Activated naive CD4-positive, alpha-beta T cell treated with anti-CD3 and anti-CD28 coated beads, Interleukin-2, amount 50 U/mL, for 24 hours (primary cell): ENCODE results near the gene RASGEF1B.
A peak's percentile ranks its signal among the peaks of the same experiment; 100 is the strongest.

Experiments
- H3K27ac Mint-ChIP-seq: one replicate; pipeline ENCODE4 v1.8.0; 2021; ENCODE audit warnings: mild to moderate bottlenecking, mixed read lengths
- H3K27me3 Mint-ChIP-seq: one replicate; pipeline ENCODE4 v1.8.0; 2021; ENCODE audit warnings: mixed read lengths
- H3K36me3 Mint-ChIP-seq: one replicate; pipeline ENCODE4 v1.8.0; 2021; ENCODE audit warnings: mixed read lengths
- H3K4me1 Mint-ChIP-seq: one replicate; pipeline ENCODE4 v1.8.0; 2021; ENCODE audit warnings: mixed read lengths
- H3K4me3 Mint-ChIP-seq: one replicate; pipeline ENCODE4 v1.8.0; 2021; ENCODE audit warnings: mild to moderate bottlenecking, mixed read lengths
- H3K9me3 Mint-ChIP-seq: one replicate; pipeline ENCODE4 v1.8.0; 2021; ENCODE audit warnings: mixed read lengths

Gene RASGEF1B

DNA sequence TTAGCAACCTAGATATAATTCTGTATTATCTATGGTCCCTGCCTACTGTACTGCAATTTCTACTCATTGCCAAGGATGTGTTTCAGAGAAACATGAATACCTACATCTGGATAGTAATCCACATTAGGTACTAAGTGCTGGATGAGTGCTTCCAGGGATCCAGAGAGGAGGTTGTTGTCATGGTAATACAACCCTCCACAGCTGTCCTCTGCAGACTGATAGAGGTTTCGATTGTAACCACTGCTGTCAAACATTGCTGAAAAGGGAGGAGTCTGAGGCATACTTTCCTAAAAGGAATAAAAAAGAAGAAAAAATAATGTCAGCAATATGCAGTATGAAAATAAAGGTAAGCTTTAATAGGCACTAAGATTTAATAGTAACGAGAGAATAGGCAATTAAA, 12.5 kb downstream of the RASGEF1B start:
- Mint-ChIP-seq H3K4me1 (peaks cover 52% of the 10 kb centered on the region), H3K36me3 (peaks cover 20% of the 10 kb centered on the region), H3K9me3 (no peaks in the 10 kb centered on the region)

DNA sequence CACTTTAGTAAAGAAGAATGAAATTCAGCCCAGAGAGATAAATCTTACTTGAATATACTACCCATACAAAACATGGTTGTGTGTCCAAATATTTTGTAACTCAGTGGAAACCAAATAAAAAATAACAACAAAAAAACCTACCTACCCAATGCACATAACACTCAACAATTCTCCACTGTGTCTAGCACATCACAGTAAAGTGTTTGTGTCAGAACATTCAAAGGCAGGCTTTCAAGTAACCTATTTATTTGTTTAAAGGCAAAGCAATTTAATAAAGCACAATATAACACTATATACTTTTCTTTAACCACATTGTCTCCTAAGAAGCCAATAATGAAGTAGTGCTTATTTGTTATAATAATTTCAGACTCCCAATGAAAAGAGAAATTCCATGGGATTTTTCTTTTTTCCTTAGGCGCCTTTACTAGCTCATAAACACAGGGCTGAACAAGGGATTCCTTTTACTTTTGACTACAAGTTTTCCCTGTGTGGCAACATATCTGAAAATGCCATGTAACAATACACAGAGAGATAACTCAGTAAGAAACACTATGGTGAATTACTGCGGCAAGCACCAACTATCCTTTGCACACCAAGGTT, 13.7 kb downstream of the RASGEF1B start:
- Mint-ChIP-seq H3K4me1 (peaks cover 51% of the 10 kb centered on the region), H3K9me3 (no peaks in the 10 kb centered on the region), H3K27me3 (no peaks in the 10 kb centered on the region), H3K27ac (no peak overlapping the region), H3K36me3 (peaks cover 25% of the 10 kb centered on the region), H3K4me3 (no peak overlapping the region)

More for the DNA sequence above, 12.5 kb downstream of the RASGEF1B start:
- no peaks in the 10 kb centered on the region for H3K27me3 Mint-ChIP-seq
- H3K4me3 Mint-ChIP-seq = no peak overlapping the region
- no peak overlapping the region for H3K27ac Mint-ChIP-seq

DNA sequence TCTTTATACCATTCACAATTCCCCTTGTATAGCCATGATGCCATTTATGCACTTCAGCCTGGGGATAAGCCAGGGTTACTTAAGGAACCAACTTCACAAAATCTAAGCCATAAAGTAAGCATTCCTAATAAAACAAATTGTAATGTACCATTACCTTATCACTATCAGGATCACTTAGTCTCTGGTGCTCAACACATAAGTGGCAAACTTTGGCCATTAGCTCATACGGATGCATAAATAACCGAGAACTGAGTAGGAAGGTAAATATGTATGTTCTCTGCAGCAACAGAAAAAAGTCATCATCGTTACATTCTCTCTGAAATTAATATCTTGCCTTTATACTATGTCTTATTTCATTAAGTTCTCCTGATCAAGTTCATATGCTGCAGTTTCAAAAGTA, 14.4 kb downstream of the RASGEF1B start:
- peaks cover 49% of the 10 kb centered on the region for H3K4me1 Mint-ChIP-seq
- no peak overlapping the region for H3K27ac Mint-ChIP-seq

DNA sequence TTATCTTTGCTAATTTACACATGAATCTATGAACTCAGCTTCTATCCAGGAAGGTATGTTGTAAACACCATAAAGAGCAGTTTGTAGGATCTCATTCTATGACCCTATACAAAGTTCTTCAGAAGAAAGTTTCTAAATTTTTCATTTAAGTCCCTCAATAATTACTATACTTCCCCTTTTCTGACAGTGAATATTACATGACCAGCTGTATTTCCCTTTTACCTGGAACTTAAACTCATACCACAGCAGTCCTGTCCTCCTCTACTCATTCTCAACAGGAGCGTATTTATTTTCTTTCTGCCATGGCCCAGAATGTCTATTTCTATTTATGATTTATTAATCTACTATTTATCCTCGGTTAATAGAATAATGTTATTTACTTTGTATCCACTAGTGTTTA, 15.8 kb downstream of the RASGEF1B start:
- no peaks in the 10 kb centered on the region for H3K9me3 Mint-ChIP-seq
- peak overlapping the region; percentile 36 for H3K27ac Mint-ChIP-seq
- H3K4me3 Mint-ChIP-seq = no peak overlapping the region
- H3K36me3 Mint-ChIP-seq = peaks cover 30% of the 10 kb centered on the region
- peaks cover 38% of the 10 kb centered on the region for H3K4me1 Mint-ChIP-seq
- H3K27me3 Mint-ChIP-seq = no peaks in the 10 kb centered on the region

More for the DNA sequence above, 14.4 kb downstream of the RASGEF1B start:
- H3K36me3 Mint-ChIP-seq = peaks cover 30% of the 10 kb centered on the region
- no peak overlapping the region for H3K4me3 Mint-ChIP-seq
- no peaks in the 10 kb centered on the region for H3K27me3 Mint-ChIP-seq
- H3K9me3 Mint-ChIP-seq = no peaks in the 10 kb centered on the region

DNA sequence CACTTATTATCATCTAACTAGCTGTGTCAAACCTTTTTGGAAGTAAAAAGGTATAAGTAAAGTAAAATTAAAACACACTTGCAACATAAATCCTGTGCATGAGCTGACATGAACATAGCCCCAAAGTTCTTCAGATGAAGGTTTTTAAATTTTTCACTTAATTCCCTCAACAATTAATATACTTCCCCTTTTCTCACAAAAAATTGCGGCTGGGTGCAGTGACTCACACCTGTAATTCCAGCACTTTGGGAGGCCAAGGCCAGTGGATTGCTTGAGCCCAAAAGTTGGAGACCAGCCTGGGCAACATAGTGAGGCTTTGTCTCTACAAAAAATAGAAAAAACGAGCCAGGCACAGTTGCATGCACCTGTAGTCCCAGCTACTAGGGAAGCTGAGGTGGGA, 16.8 kb downstream of the RASGEF1B start:
- peaks cover 30% of the 10 kb centered on the region for H3K4me1 Mint-ChIP-seq
- H3K9me3 Mint-ChIP-seq = no peaks in the 10 kb centered on the region
- no peak overlapping the region for H3K27ac Mint-ChIP-seq
- peaks cover 30% of the 10 kb centered on the region for H3K36me3 Mint-ChIP-seq
- no peaks in the 10 kb centered on the region for H3K27me3 Mint-ChIP-seq
- no peak overlapping the region for H3K4me3 Mint-ChIP-seq

DNA sequence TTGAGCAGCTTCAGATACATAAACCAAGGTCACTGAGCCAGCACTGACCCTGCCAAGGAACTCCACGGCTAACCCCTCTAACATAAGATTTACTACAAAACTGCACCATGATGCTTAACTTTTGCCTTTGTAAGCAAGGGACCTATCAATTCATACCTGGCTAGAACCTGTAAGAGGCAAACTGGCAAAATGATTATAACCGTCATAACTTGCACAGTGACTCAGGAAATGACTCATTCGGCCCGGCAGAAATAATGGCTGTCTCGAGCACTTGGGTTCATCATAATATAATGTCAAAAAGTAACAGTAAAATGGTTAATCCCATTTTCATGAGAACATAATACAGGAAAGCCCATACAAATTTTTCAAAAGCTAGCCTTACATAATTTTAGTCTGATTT, 17.2 kb downstream of the RASGEF1B start:
- no peak overlapping the region for H3K27ac Mint-ChIP-seq
- H3K9me3 Mint-ChIP-seq = no peaks in the 10 kb centered on the region
- H3K36me3 Mint-ChIP-seq = peaks cover 30% of the 10 kb centered on the region
- H3K4me1 Mint-ChIP-seq = peaks cover 28% of the 10 kb centered on the region
- H3K4me3 Mint-ChIP-seq = no peak overlapping the region
- H3K27me3 Mint-ChIP-seq = no peaks in the 10 kb centered on the region

DNA sequence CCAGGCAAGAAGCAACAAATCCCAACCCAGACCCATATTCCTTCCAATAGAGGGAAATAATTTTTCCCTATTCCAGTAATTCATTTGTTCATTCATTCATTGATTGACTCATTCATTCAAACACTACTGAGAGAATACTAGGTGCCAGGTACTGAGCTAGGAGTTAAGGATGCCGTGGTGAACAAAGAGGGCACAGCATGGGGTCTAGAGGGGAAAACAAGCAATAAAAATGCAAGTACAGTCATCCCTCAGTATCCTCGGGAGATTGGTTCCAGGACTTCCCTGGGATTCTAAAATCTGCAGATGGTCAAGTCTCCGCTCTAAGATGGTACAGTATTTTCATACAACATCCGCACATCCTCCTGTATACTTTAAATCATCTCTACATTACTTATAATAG, 18.7 kb downstream of the RASGEF1B start:
- H3K4me1 Mint-ChIP-seq = peaks cover 21% of the 10 kb centered on the region
- H3K27ac Mint-ChIP-seq = peak overlapping the region; percentile 77
- H3K4me3 Mint-ChIP-seq = no peak overlapping the region
- peaks cover 28% of the 10 kb centered on the region for H3K36me3 Mint-ChIP-seq
- H3K27me3 Mint-ChIP-seq = no peaks in the 10 kb centered on the region
- H3K9me3 Mint-ChIP-seq = no peaks in the 10 kb centered on the region

DNA sequence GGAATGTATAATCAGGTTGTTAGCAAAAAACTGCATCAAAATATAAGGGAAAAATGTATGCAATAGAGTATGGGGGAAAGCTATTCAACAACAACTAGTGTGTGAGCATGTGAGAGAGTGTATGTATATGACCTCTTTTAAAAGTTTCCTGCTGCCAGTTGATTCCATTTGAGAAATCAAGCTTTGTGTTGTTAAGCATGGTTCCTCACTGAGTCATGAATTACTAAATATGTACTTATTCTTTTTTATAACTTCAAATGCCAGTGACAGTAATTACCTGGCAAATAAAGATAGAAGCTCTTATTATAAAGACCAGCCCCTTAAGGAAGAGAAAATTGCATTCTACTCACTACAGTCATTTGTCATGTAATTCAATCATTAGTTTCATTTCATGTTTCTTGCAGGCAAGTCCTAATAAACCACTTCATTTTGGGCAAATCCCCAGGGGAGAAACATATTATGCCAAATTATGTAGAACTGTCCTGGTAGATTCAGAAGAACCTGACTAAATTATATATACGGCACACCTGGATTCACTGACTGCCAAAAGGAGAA, 19.2 kb downstream of the RASGEF1B start:
- Mint-ChIP-seq H3K4me1 (peaks cover 21% of the 10 kb centered on the region), H3K27me3 (no peaks in the 10 kb centered on the region), H3K9me3 (no peaks in the 10 kb centered on the region), H3K27ac (peak overlapping the region; percentile 35), H3K4me3 (no peak overlapping the region), H3K36me3 (peaks cover 30% of the 10 kb centered on the region)

DNA sequence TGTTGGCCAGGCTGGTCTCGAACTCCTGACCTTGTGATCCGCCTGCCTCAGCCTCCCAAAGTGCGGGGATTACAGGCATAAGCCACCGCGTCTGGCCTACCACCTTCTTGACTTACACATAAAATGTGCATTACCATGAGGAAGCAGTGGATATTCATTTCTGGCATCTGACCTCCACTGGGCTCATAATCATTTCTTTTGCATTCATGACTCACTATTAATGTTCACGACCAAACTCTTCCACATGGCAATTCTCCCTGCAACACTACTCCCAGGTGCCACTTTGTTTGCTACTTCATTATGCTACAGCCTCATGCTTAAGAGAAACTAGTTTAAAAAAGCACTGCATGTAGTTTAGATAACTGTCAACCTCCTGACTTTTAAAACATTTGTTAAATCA, 22.7 kb downstream of the RASGEF1B start:
- Mint-ChIP-seq H3K9me3 (no peaks in the 10 kb centered on the region), H3K27ac (no peak overlapping the region), H3K27me3 (no peaks in the 10 kb centered on the region), H3K4me3 (no peak overlapping the region), H3K4me1 (peaks cover 13% of the 10 kb centered on the region), H3K36me3 (peaks cover 36% of the 10 kb centered on the region)

DNA sequence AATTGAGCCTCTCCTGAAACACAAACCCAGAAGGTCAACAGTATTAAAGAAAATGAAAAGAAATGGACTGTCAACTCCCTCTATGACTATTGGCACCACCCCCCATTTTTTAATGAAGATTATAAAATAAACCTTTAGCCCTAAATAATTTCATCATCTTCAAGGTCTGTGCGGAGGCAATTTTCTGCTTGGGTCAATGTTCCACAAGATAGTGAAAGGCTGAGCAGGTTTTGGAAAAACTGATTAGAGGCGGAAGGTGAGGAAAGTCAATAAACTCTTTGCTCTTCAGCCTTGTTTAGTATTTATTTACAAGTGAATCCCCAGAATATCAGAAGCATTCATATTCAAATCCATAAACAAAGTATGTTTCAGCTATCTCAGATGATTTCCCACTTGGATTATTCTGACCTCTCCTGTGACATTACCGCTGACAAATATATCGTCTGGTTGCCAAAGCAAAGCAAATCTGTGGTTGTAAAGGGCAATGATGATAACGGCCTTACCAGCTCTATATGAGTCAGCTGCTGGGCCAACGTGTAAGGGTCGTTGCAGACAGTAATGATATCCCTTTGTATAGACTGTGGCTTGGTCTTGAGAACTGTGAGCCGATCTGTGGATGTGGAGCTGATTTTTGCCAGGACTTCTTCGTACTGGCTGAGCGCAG, 24.0 kb downstream of the RASGEF1B start:
- Mint-ChIP-seq H3K4me3 (no peak overlapping the region), H3K36me3 (peaks cover 34% of the 10 kb centered on the region), H3K27ac (no peak overlapping the region), H3K27me3 (no peaks in the 10 kb centered on the region), H3K9me3 (no peaks in the 10 kb centered on the region), H3K4me1 (peaks cover 3% of the 10 kb centered on the region)

DNA sequence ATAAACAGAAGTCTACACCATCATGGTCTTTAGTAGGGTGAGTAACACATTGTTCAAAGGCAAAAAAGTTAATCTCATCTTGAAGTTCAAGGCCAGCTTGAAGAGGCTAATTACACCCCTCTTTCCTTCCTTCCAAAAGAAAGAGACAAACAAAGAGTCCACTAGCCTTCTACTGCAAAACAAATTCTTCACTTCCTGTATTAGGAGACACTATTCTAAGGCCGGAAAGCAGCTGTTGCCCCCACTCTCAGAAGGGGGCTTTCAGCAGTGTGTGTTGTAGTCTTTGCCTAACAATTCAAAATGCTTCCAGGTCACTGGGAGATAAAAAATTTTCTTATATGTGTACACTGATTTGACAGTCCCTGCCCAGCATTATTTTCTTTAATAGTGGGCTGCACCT, 25.1 kb downstream of the RASGEF1B start:
- H3K4me3 Mint-ChIP-seq = no peak overlapping the region
- no peaks in the 10 kb centered on the region for H3K4me1 Mint-ChIP-seq
- no peak overlapping the region for H3K27ac Mint-ChIP-seq
- no peaks in the 10 kb centered on the region for H3K9me3 Mint-ChIP-seq
- H3K27me3 Mint-ChIP-seq = no peaks in the 10 kb centered on the region
- peaks cover 34% of the 10 kb centered on the region for H3K36me3 Mint-ChIP-seq

DNA sequence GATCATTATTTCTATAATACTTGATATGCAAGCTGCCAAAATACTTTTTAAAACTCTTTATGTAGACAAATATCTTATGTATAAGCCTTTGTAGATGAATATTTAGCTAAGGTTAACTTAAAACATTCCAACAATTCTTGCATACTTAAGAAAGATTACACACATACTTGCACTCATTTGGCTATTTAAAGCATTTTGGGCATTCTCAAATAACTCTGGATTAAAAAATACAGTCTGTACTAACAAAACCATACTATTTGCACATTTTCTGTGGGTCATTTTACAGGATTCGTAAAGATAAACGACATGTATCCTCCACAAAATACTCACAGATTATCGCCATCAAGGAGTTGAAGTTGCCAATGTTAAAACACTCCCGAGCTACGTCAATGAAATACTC, 26.5 kb downstream of the RASGEF1B start:
- Mint-ChIP-seq H3K4me1 (no peaks in the 10 kb centered on the region), H3K4me3 (no peak overlapping the region), H3K27me3 (no peaks in the 10 kb centered on the region), H3K9me3 (no peaks in the 10 kb centered on the region), H3K27ac (no peak overlapping the region), H3K36me3 (peaks cover 41% of the 10 kb centered on the region)

DNA sequence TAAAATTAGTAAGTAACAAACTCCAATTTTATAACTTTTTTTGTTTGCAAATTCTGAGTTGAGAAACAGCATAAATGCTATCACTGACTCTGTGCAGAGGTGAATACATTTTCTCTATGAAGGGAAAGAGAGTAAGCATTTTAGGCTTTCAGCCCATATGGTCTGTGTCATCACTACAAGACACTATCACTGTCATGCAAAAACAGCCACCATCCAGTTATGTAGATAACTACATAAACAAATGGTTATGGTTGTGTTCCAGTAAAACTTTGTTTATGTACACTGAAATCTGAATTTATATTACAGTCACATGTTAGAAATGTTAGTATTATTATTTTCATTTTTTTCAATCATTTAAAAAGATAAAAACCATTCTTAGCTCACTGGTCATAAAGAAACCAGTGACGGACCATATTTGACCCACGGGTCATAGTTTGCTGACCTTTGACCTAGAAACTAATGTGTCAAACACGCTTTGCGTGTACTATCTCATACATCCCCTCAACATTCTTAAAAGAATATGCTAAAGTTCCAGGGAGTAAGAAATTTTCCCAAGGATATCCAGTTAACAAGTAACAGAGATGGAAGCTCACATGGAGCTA, 29.1 kb downstream of the RASGEF1B start:
- no peak overlapping the region for H3K4me3 Mint-ChIP-seq
- H3K9me3 Mint-ChIP-seq = no peaks in the 10 kb centered on the region
- H3K27ac Mint-ChIP-seq = no peak overlapping the region
- no peaks in the 10 kb centered on the region for H3K4me1 Mint-ChIP-seq
- H3K36me3 Mint-ChIP-seq = peaks cover 47% of the 10 kb centered on the region
- no peaks in the 10 kb centered on the region for H3K27me3 Mint-ChIP-seq

DNA sequence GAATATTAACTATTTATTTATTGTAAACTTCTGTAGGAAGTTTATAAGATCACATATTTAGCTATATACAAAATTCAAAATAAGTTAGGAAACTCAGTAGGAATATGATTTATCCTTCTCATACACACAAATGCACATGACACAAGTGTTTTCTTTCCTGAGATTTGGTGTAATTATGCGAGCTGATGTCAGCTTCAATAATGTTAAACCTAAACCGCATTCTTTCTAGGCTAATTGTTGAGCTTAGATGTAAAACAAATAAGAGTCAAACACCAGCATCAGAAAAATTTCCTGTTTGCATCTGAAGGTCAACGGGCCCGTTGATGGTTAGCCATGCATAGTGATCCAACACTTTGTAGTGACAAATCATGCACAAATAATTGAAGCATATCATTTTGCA, 30.8 kb downstream of the RASGEF1B start:
- no peak overlapping the region for H3K27ac Mint-ChIP-seq
- H3K4me1 Mint-ChIP-seq = no peaks in the 10 kb centered on the region
- H3K9me3 Mint-ChIP-seq = no peaks in the 10 kb centered on the region
- no peak overlapping the region for H3K4me3 Mint-ChIP-seq
- no peaks in the 10 kb centered on the region for H3K27me3 Mint-ChIP-seq
- peaks cover 43% of the 10 kb centered on the region for H3K36me3 Mint-ChIP-seq

DNA sequence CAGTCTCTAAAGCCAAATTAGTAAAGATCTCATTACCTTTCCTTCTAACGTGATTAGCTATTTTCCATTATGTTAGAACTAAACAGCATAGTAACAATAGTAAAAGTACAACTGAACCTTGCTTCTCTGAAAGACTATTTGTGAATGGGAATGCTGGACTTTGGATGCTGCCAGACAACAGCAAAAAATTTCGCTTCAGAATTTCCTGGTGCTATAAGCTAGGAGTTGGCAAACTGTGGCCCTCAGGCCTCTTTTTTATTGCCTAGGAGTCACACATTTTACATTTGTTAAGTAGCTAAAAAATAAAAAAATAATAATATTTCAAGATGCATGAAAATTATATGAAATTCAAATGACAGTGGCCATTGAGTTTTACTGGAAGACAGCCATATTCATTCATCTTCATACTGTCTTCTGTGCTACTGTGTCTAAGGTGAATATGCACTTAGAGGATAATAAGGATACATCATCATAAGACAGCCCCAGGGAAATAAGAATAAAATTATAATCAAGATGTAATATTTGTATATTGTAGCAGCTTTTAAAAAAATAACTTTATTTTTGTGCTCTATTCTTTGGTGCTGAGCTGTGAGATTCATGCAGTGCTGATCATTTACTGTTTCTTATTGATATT, 34.6 kb downstream of the RASGEF1B start:
- H3K36me3 Mint-ChIP-seq = peaks cover 29% of the 10 kb centered on the region
- H3K4me3 Mint-ChIP-seq = no peak overlapping the region
- H3K4me1 Mint-ChIP-seq = peaks cover 9% of the 10 kb centered on the region
- no peak overlapping the region for H3K27ac Mint-ChIP-seq
- H3K27me3 Mint-ChIP-seq = no peaks in the 10 kb centered on the region
- H3K9me3 Mint-ChIP-seq = no peaks in the 10 kb centered on the region

DNA sequence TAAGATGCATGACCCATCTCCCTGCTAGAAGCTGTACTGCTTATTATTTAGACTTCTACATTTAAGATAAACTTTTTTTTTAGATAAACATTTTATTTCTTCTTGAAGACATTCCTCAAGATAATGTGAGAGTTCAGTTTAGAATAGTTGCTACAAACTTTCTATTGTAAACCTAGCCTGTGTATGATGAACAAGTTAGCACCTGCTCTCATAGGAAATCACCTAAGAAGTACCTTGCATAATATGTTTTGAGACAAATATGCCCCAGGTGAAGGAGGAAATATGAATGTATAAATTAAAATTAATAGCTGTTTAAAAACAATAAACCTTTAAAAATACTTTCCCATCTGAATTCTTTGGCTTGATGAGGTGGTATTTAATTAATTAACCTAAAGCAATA, 35.6 kb downstream of the RASGEF1B start:
- Mint-ChIP-seq H3K36me3 (peaks cover 24% of the 10 kb centered on the region), H3K27me3 (no peaks in the 10 kb centered on the region), H3K4me3 (no peak overlapping the region), H3K27ac (no peak overlapping the region), H3K9me3 (no peaks in the 10 kb centered on the region), H3K4me1 (peaks cover 9% of the 10 kb centered on the region)
